A673 (cell line): Measurements from ENCODE around the gene IL24.

Experiments
- CTCF ChIP-seq: fragments of 300-800, 200-600 bp; sonication (generic); conservative IDR thresholded peaks from 2 replicates; pipeline ENCODE4 v1.5.1; 2017; ENCODE audit warnings: low read depth, mild to moderate bottlenecking, antibody characterized with exemption, low read length, moderate library complexity, mixed read lengths
- EZH2 ChIP-seq: fragments of 200-600 bp; sonication (generic); IDR thresholded peaks from 2 replicates; pipeline ENCODE4 v1.6.1; 2017; ENCODE audit warnings: borderline replicate concordance, low read depth, mild to moderate bottlenecking, mixed read lengths, antibody characterized with exemption, low read length; ENCODE audit not compliant: poor library complexity, severe bottlenecking

- TF ChIP-seq EZH2 (no peak), CTCF (no peak)
Measured at GRCh38 chr1:206892351-206892984, 4.8 kb upstream of the IL24 start.
